Measurements from ENCODE around the gene HAUS3. TPM values are rescaled to one million over a fixed set of nuclear protein-coding genes. Genes with fewer than 3 reads are reported as not detected.

HAUS3 gene
- 6.6 and 13.5 TPM in 2 replicates for total RNA-seq

GRCh38 chr4:2241410-2242353, at the start of gene HAUS3, which contains the start of gene POLN:
TSS of gene HAUS3 (minus strand) at chr4:2242121. CDS start at chr4:2240946, 1,175 bp downstream.
TSS of gene POLN (minus strand) at chr4:2242121. CDS start at chr4:2229231, 12,890 bp downstream.

GRCh38 chr4:2261853-2262144, 19.9 kb upstream of the HAUS3 start, which contains the start of gene MXD4:
TSS of gene MXD4 (minus strand) at chr4:2262109. CDS start at chr4:2261980, 129 bp downstream.

Other genes starting within 250 kb of the HAUS3 start
- 19.2 and 28.0 TPM in 2 replicates for gene NELFA, start 233.1 kb downstream of the HAUS3 start, total RNA-seq
- gene NAT8L, start 182.8 kb downstream of the HAUS3 start, total RNA-seq, result not detected in 2 replicates
- gene POLN, start within 50 bp of the HAUS3 start, total RNA-seq, result 0.53 and 0.78 TPM in 2 replicates
- 18.6 and 39.8 TPM in 2 replicates for gene MXD4, start 20.0 kb upstream of the HAUS3 start, total RNA-seq
- 0.23 and 0.31 TPM in 2 replicates for gene ZFYVE28, start 176.5 kb upstream of the HAUS3 start, total RNA-seq
- not detected in 2 replicates for gene CFAP99, start 176.8 kb upstream of the HAUS3 start, total RNA-seq
- gene RNF4, start 227.0 kb upstream of the HAUS3 start, total RNA-seq, result 39.4 and 48.9 TPM in 2 replicates